Measurements from ENCODE around the gene PRKAA1. TPM values are rescaled to one million over a fixed set of nuclear protein-coding genes. Genes with fewer than 3 reads are reported as not detected.

The PRKAA1 gene
- polyA plus RNA-seq, 1 of the 3 experiments (the other 2 are of a cell fraction) = 23.2 TPM

DNA sequence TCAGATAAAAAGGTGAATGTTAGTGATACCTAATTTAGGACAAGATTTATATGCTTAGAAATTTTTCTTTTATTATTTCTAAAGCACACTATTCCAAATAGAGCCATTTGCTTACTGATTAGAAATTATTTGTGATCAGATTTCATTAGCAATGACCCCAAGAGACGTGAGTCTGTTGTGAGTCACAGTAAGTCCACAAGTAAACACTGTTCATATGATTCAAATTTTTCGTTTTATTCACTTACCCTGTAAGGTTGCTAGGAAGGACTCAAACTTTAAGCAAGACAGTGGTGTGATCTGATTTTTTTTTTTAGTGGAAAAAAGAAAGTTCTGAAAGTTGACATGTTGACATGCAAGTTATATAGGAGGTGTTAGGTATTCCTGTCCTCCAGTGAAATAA lies 44.2 kb upstream of the PRKAA1 start:
- DNase-seq = no peak
- Histone ChIP-seq H4K20me1 (ENCODE audit: insufficient read depth) (no peaks in the 10 kb centered on the region), H3K9me2 (no peaks in the 10 kb centered on the region), H3K27ac (ENCODE audit: low read depth in 2 of 2, low read length in 1 of 2) (no peak overlapping the region), H3K36me3 (replicated peaks in 1 of 2; ENCODE audit: control insufficient read depth in 1 of 2, insufficient read depth in 2 of 2, low read length in 1 of 2) (no peaks in the 10 kb centered on the region), H3K4me2 (no peak overlapping the region), H3F3A (replicated peaks; ENCODE audit: insufficient read depth) (no peaks in the 10 kb centered on the region), H2AFZ (ENCODE audit: low read depth) (no peak overlapping the region), H3K9ac (no peak overlapping the region), H3K4me3 (ENCODE audit: low read depth in 2 of 2, low read length in 1 of 2) (no peak overlapping the region), H3K9me3 (no peaks in the 10 kb centered on the region), H3K27me3 (ENCODE audit: insufficient read depth) (no peaks in the 10 kb centered on the region), H3K79me2 (ENCODE audit: insufficient read depth) (no peaks in the 10 kb centered on the region), H3K4me1 (ENCODE audit: control insufficient read depth in 1 of 2, insufficient read depth in 2 of 2, low read depth in 1 of 2, low read length in 1 of 2) (no peaks in the 10 kb centered on the region)
- ChIA-PET POLR2A (no interaction called here), CTCF (interaction anchor here (1.8 kb wide), 1 partner anchor 37 kb away, joined by 7 read pairs; no protein-coding TSS in a partner anchor)
- TF ChIP-seq, protein P1, sequence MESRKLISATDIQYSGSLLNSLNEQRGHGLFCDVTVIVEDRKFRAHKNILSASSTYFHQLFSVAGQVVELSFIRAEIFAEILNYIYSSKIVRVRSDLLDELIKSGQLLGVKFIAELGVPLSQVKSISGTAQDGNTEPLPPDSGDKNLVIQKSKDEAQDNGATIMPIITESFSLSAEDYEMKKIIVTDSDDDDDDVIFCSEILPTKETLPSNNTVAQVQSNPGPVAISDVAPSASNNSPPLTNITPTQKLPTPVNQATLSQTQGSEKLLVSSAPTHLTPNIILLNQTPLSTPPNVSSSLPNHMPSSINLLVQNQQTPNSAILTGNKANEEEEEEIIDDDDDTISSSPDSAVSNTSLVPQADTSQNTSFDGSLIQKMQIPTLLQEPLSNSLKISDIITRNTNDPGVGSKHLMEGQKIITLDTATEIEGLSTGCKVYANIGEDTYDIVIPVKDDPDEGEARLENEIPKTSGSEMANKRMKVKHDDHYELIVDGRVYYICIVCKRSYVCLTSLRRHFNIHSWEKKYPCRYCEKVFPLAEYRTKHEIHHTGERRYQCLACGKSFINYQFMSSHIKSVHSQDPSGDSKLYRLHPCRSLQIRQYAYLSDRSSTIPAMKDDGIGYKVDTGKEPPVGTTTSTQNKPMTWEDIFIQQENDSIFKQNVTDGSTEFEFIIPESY (IDR thresholded peaks at IDR 0.05; ENCODE audit: borderline replicate concordance, low read depth) = no peak
- TF ChIP-seq NRF1 (IDR thresholded peaks at IDR 0.05; ENCODE audit: low read depth, low read length) = no peak
- 31% methylated on average over 2 of the region's 2 CpGs for WGBS (ENCODE audit: low lambda C conversion rate)

DNA sequence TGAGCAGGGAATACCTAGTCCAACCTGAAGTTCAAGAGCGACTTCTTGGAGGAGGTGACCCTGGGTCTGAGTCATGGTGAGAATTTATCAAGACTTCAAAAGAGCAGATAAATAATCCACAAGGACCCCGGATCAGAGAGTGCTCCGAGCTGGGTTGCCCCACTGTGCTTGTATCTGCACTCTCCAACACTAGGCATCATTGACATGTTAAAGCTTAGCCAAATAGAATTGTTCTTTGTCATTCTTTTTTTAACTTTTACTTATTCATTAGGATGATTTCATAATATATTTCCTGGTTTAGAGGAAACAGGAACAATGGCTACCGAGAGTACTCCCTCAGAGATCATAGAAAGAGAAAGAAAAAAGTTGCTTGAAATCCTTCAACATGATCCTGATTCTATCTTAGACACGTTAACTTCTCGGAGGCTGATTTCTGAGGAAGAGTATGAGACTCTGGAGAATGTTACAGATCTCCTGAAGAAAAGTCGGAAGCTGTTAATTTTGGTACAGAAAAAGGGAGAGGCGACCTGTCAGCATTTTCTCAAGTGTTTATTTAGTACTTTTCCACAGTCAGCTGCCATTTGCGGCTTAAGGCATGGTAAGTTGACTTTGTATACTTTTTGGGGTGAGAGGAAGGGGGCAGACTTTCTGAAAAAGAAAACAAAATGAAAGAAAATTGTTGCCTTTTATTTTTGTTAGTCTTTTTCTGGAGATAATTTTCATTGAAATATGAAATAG lies 43.1 kb upstream of the PRKAA1 start, which contains the start of gene CARD6:
Gene CARD6 (plus strand): TSS at position 300 of the 738 bp plus-strand sequence. CDS start 16 bp downstream, at position 316.
- H3K27me3 ChIP-seq (ENCODE audit: insufficient read depth) = no peaks in the 10 kb centered on the region
- H3K27ac ChIP-seq (ENCODE audit: low read depth in 2 of 2, low read length in 1 of 2) = no peak within 1 kb of the TSS
- no peaks in the 10 kb centered on the region for H4K20me1 ChIP-seq (ENCODE audit: insufficient read depth)
- CTCF ChIA-PET = interaction anchor here (1.8 kb wide), 1 partner anchor 38 kb away, joined by 7 read pairs; no protein-coding TSS in a partner anchor
- H3K4me2 ChIP-seq = no peak within 1 kb of the TSS
- H2AFZ ChIP-seq (ENCODE audit: low read depth) = peak within 1 kb of the TSS; percentile 62
- peaks cover 3% of the 10 kb centered on the region for H3F3A ChIP-seq (replicated peaks; ENCODE audit: insufficient read depth)
- peaks cover 0 to 2% of the 10 kb centered on the region in 2 experiments; a peak in 2 of 4 replicates for H3K4me1 ChIP-seq (ENCODE audit: control insufficient read depth in 1 of 2, insufficient read depth in 2 of 2, low read depth in 1 of 2, low read length in 1 of 2)
- no peaks in the 10 kb centered on the region for H3K36me3 ChIP-seq (replicated peaks in 1 of 2; ENCODE audit: control insufficient read depth in 1 of 2, insufficient read depth in 2 of 2, low read length in 1 of 2)
- H3K79me2 ChIP-seq (ENCODE audit: insufficient read depth) = no peaks in the 10 kb centered on the region
- no peaks in the 10 kb centered on the region for H3K9me2 ChIP-seq
- 74% methylated on average over 9 of the region's 9 CpGs for WGBS (ENCODE audit: low lambda C conversion rate)
- TF ChIP-seq NRF1 (IDR thresholded peaks at IDR 0.05; ENCODE audit: low read depth, low read length) = no peak
- no peak for TF ChIP-seq RAD21 (IDR thresholded peaks at IDR 0.05; ENCODE audit: low read length)
- TF ChIP-seq RXRA (IDR thresholded peaks at IDR 0.05; ENCODE audit: borderline replicate concordance, low read depth) = no peak
- TF ChIP-seq, protein P2, sequence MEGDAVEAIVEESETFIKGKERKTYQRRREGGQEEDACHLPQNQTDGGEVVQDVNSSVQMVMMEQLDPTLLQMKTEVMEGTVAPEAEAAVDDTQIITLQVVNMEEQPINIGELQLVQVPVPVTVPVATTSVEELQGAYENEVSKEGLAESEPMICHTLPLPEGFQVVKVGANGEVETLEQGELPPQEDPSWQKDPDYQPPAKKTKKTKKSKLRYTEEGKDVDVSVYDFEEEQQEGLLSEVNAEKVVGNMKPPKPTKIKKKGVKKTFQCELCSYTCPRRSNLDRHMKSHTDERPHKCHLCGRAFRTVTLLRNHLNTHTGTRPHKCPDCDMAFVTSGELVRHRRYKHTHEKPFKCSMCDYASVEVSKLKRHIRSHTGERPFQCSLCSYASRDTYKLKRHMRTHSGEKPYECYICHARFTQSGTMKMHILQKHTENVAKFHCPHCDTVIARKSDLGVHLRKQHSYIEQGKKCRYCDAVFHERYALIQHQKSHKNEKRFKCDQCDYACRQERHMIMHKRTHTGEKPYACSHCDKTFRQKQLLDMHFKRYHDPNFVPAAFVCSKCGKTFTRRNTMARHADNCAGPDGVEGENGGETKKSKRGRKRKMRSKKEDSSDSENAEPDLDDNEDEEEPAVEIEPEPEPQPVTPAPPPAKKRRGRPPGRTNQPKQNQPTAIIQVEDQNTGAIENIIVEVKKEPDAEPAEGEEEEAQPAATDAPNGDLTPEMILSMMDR (IDR thresholded peaks at IDR 0.05) = no peak
- no peak for TF ChIP-seq SMC3 (IDR thresholded peaks at IDR 0.05; ENCODE audit: low read depth, low read length)
- no peak for TF ChIP-seq POLR2AphosphoS5 (IDR thresholded peaks at IDR 0.05; ENCODE audit: low read depth, low read length)
- no peak for TF ChIP-seq TCF12 (IDR thresholded peaks at IDR 0.05)
- no peak for TF ChIP-seq FOXJ3 (CRISPR knock-in tag; IDR thresholded peaks at IDR 0.05)
- TF ChIP-seq YY1 (IDR thresholded peaks at IDR 0.05; ENCODE audit: low read depth) = no peak
- TF ChIP-seq, protein P3, sequence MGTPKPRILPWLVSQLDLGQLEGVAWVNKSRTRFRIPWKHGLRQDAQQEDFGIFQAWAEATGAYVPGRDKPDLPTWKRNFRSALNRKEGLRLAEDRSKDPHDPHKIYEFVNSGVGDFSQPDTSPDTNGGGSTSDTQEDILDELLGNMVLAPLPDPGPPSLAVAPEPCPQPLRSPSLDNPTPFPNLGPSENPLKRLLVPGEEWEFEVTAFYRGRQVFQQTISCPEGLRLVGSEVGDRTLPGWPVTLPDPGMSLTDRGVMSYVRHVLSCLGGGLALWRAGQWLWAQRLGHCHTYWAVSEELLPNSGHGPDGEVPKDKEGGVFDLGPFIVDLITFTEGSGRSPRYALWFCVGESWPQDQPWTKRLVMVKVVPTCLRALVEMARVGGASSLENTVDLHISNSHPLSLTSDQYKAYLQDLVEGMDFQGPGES (IDR thresholded peaks at IDR 0.05; ENCODE audit: low read depth, low read length) = no peak
- TF ChIP-seq JUND (IDR thresholded peaks at IDR 0.05) = no peak
- TF ChIP-seq GABPA (IDR thresholded peaks at IDR 0.05; ENCODE audit: low read depth) = no peak
- TF ChIP-seq EP300 (IDR thresholded peaks at IDR 0.05; ENCODE audit: borderline replicate concordance in 1 of 2, low read depth in 1 of 2, low read length in 1 of 2) = no peak
- no peak for TF ChIP-seq CHD2 (IDR thresholded peaks at IDR 0.05; ENCODE audit: low read length, partially characterized antibody)
- TF ChIP-seq FOSL2 (IDR thresholded peaks at IDR 0.05; ENCODE audit: borderline replicate concordance, low read depth) = no peak
- TF ChIP-seq ELF1 (IDR thresholded peaks at IDR 0.05) = no peak
- TF ChIP-seq, protein P4, sequence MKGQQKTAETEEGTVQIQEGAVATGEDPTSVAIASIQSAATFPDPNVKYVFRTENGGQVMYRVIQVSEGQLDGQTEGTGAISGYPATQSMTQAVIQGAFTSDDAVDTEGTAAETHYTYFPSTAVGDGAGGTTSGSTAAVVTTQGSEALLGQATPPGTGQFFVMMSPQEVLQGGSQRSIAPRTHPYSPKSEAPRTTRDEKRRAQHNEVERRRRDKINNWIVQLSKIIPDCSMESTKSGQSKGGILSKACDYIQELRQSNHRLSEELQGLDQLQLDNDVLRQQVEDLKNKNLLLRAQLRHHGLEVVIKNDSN (IDR thresholded peaks at IDR 0.05; ENCODE audit: borderline replicate concordance, low read depth) = no peak
- no peak for TF ChIP-seq TEAD4 (IDR thresholded peaks at IDR 0.05; ENCODE audit: borderline replicate concordance, insufficient read depth)
- no peak within 1 kb of the TSS for H3K4me3 ChIP-seq (ENCODE audit: low read depth in 2 of 2, low read length in 1 of 2)
- no peaks in the 10 kb centered on the region for H3K9me3 ChIP-seq
- no peak for DNase-seq
- no peak within 1 kb of the TSS for H3K9ac ChIP-seq
- POLR2A ChIA-PET = no interaction called here
